Common myeloid progenitor, CD34-positive (primary cell): ENCODE data around the gene SH3GL1.

Experiments used
- CTCF ChIA-PET: fragments of 350-600 bp; sonication (Branson Sonifier 250); formaldehyde crosslinking; loops from one replicate; lab custom pipeline; 2021; ENCODE audit warnings: antibody characterized with exemption; lab: Charles Lee
- POLR2A ChIA-PET: fragments of 350-600 bp; sonication (Branson Sonifier 250); formaldehyde crosslinking; loops from one replicate; lab custom pipeline; 2021; ENCODE audit warnings: antibody characterized with exemption; lab: Charles Lee
- DNase-seq, 3 donors: peaks; one replicate each; pipeline versions ENCODE4 v3.0.0 to v3.0.0-alpha.2; 2013
- H3K27ac ChIP-seq, 2 experiments: 1 replicate in 1 of 2; 2 replicates in 1 of 2; pipeline ENCODE4 v1.7.0; 2013; ENCODE audit warnings: inconsistent platforms in 2 of 2, low read length in 2 of 2, mild to moderate bottlenecking in 2 of 2, low read depth in 1 of 2, moderate library complexity in 1 of 2; ENCODE audit not compliant: severe bottlenecking in 2 of 2, insufficient read depth in 1 of 2, poor library complexity in 1 of 2
- H3K27me3 ChIP-seq, 5 experiments: replicated peaks in 2 of 5; 1 replicate in 3 of 5; 2 replicates in 2 of 5; pipeline versions ENCODE4 v1.6.1 to v1.7.0; 2013; ENCODE audit warnings: low read length in 4 of 5, mild to moderate bottlenecking in 2 of 5, moderate library complexity in 2 of 5, inconsistent platforms in 1 of 5; ENCODE audit not compliant: insufficient read depth in 5 of 5, control insufficient read depth in 4 of 5
- H3K36me3 ChIP-seq, 4 experiments: 1 replicate in 2 of 4; 2 replicates in 2 of 4; pipeline versions ENCODE4 v1.6.1 to v1.7.0; 2013; ENCODE audit warnings: low read length in 3 of 4, control low read depth in 1 of 4, mild to moderate bottlenecking in 1 of 4; ENCODE audit not compliant: control insufficient read depth in 4 of 4, insufficient read depth in 4 of 4
- H3K4me1 ChIP-seq, 4 experiments: 1 replicate in 3 of 4; 2 replicates in 1 of 4; pipeline versions ENCODE4 v1.6.1 to v1.7.1; 2013; ENCODE audit warnings: low read length in 3 of 4, mild to moderate bottlenecking in 3 of 4, control low read depth in 1 of 4, inconsistent platforms in 1 of 4, moderate library complexity in 1 of 4; ENCODE audit not compliant: control insufficient read depth in 4 of 4, insufficient read depth in 4 of 4; ENCODE audit errors: control extremely low read depth in 1 of 4
- H3K4me3 ChIP-seq, 7 experiments: 1 replicate in 4 of 7; 2 replicates in 3 of 7; pipeline versions ENCODE4 v1.5.1 to v1.7.0; 2013; ENCODE audit warnings: mild to moderate bottlenecking in 7 of 7, low read length in 6 of 7, moderate library complexity in 6 of 7, inconsistent platforms in 2 of 7, low read depth in 2 of 7, control low read depth in 1 of 7; ENCODE audit not compliant: insufficient read depth in 4 of 7, control insufficient read depth in 1 of 7; ENCODE audit errors: extremely low read depth in 1 of 7
- H3K9me3 ChIP-seq, 5 experiments: 1 replicate in 4 of 5; 2 replicates in 1 of 5; pipeline versions ENCODE4 v1.6.1 to v1.7.1; 2013; ENCODE audit warnings: low read length in 4 of 5, mild to moderate bottlenecking in 2 of 5, inconsistent platforms in 1 of 5, low read depth in 1 of 5, moderate library complexity in 1 of 5; ENCODE audit not compliant: control insufficient read depth in 4 of 5, insufficient read depth in 2 of 5; ENCODE audit errors: control extremely low read depth in 1 of 5
- WGBS: methylation state at CpG from one replicate; pipeline ENCODE4 v1.1.5; 2013; ENCODE audit not compliant: insufficient coverage; 5-methylcytosine and 5-hydroxymethylcytosine counted together

The SH3GL1 gene

DNA sequence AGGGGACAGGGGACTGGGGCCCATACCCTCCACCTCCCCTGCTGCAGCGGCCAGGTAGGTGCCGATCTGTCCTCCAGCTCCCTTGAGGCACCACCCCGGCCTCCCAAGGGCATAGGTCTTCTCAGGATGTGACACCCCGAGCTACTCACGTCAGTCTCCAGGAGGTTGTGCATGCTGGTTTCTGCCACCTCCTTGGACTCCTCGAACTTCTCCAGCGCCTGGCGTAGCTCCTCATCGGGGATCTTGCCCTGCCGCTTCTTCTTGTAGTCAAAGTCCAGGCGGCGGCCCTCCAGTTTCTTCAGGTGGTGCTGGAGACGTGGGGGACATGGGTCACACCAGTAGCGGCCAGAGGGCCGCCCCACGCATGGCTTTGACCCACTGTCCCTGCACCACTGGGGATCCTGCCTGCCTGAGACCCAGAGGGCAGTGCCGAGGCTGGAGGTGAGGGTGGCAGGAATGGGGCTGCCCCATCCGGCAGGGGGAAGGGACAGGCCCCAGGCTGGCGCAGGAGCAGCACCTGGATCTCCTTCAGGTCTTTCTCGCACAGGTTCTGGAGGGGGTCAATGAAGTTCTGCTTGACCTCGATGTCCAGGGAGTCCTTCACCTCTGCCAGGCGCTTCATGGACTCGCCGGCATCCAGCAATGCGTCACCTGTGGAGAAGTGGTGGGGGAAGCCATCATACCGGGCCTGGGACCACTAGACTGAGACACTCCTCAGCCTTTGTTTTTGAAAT, 36.6 kb downstream of the SH3GL1 start:
- DNase-seq, result no peak
- Histone ChIP-seq H3K27ac (no peak overlapping the region), H3K4me3 (no peak overlapping the region), H3K4me1 (peaks cover 0 to 7% (median 3%) of the 10 kb centered on the region in 4 experiments), H3K9me3 (no peaks in the 10 kb centered on the region), H3K36me3 (peaks cover 3 to 87% (median 53%) of the 10 kb centered on the region in 4 experiments), H3K27me3 (no peaks in the 10 kb centered on the region)
- POLR2A ChIA-PET, result no interaction called here
- CTCF ChIA-PET, result interaction anchor here (0.9 to 1.3 kb wide), 5 partner anchors 9 to 38 kb away, joined by 3 to 4 read pairs (median 4); partner anchors contain the start of gene CHAF1A
- WGBS, result 99% methylated on average over 26 of the region's 26 CpGs

DNA sequence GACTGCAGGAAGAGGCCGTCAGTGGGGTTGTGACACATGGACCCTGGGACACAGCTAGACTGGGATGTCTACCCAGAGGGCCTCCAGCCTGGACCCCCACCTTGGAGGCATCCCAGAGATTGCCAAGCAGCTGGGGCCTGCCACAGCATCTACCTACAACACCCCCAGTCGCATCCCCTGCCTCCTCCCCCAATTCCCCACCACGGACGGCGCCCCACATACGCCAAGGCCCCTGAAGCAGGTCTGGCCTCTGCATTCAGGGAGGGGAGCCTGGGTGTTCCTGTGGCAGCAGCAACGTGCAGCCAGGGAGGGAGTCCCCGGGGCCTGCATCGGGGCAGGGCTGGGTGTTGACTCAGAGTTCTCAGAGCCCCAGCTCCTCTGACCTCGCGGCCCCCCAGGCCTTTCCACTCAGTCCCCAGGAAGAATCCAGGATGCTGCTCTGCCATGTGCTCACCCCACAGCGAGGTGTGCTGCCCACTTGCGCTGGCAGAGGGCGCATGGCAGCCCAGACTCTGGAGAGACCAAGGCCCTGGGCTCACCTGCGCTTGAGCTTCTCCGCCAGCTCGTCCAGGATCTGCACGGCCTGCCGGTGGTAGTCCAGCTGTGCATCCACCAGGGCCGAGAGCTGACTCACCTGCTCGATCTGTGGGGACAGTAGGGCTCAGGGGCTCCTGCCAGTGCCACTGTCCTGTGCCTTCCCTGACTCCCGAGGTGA, 37.4 kb downstream of the SH3GL1 start:
- no peaks in the 10 kb centered on the region for H3K9me3 ChIP-seq
- no peak overlapping the region for H3K27ac ChIP-seq
- peaks cover 3 to 90% (median 57%) of the 10 kb centered on the region in 4 experiments for H3K36me3 ChIP-seq
- 96% methylated on average over 17 of the region's 22 CpGs for WGBS
- no peak for DNase-seq
- no peaks in the 10 kb centered on the region for H3K27me3 ChIP-seq
- H3K4me3 ChIP-seq, result no peak overlapping the region
- CTCF ChIA-PET, result interaction anchor here (0.9 to 1.3 kb wide), 6 partner anchors 9 to 39 kb away, joined by 3 to 11 read pairs (median 4); partner anchors contain the start of gene CHAF1A
- peaks cover 0 to 2% (median under 1%) of the 10 kb centered on the region in 4 experiments for H3K4me1 ChIP-seq
- POLR2A ChIA-PET, result no interaction called here

GRCh38 chr19:4362101-4362828, 38.1 kb downstream of the SH3GL1 start:
- CTCF ChIA-PET, result interaction anchor here (1.0 to 2.3 kb wide), 4 partner anchors 7 to 95 kb away, joined by 3 to 11 read pairs (median 5); no protein-coding TSS in a partner anchor
- H3K27me3 ChIP-seq, result no peaks in the 10 kb centered on the region
- no peaks in the 10 kb centered on the region for H3K9me3 ChIP-seq
- H3K27ac ChIP-seq, result no peak overlapping the region
- POLR2A ChIA-PET, result interaction anchor here (0.6 kb wide), 1 partner anchor 64 kb away, joined by 3 read pairs; no protein-coding TSS in a partner anchor
- H3K4me3 ChIP-seq, result no peak overlapping the region
- no peak for DNase-seq
- peaks cover 3 to 87% (median 60%) of the 10 kb centered on the region in 4 experiments for H3K36me3 ChIP-seq
- H3K4me1 ChIP-seq, result peaks cover 0 to 2% (median 0%) of the 10 kb centered on the region in 4 experiments
- WGBS, result 95% methylated on average over 32 of the region's 32 CpGs

DNA sequence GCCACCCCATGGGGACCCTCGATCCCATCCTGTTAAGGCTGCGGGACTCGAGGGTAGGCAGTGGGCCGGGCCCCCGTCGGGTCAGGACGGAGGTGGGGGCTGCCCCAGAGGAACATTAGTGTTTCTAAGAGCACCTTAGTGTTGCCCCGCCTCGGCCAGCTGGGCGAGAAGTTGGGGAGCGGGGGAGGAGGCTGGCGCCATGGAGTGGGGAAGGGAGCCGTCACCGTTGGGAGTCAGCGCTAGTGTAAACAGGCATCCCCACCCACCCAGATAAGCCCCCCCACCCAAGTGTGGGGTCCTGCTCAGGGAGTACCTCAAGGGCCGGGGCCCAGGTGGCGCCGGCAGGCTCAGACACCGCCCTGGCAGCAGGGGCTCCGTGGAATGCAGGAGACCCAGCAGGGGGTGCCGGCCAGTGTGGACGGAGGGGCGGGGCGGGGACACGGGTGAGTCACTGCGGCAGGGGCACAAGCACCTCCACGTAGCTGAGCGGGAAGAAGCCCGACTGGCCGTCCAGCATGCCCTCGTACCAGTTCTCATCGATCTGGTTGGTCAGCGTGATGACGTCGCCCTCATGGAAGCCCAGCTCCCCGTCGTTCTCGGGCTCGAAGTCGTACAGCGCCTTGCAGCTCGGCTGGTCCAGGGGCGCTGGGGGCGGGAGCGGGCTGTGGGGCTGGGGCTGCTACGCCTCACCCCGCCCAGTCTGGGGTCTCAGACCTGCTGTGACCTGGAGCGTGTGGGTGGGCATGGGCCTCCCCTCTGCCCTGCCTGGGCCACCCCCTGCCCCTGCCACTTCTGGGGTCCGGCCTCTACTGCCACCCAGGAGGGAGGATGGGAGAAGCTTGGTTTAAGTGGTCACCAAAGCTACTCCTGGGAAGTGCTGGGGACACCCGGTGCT, 38.9 kb downstream of the SH3GL1 start:
- DNase-seq, result no peak
- ChIA-PET POLR2A (interaction anchor here (0.6 kb wide), 2 partner anchors 63 to 114 kb away, joined by 3 read pairs; partner anchors contain the start of gene YJU2), CTCF (interaction anchor here (1.0 to 2.3 kb wide), 3 partner anchors 8 to 94 kb away, joined by 3 to 11 read pairs (median 7); no protein-coding TSS in a partner anchor)
- no peaks in the 10 kb centered on the region for H3K9me3 ChIP-seq
- no peak overlapping the region for H3K27ac ChIP-seq
- peaks cover 3 to 88% (median 60%) of the 10 kb centered on the region in 4 experiments for H3K36me3 ChIP-seq
- 95% methylated on average over 41 of the region's 50 CpGs for WGBS
- peaks cover 0 to 2% (median 0%) of the 10 kb centered on the region in 4 experiments for H3K4me1 ChIP-seq
- no peaks in the 10 kb centered on the region for H3K27me3 ChIP-seq
- H3K4me3 ChIP-seq, result no peak overlapping the region

GRCh38 chr19:4360641-4361151, 39.7 kb downstream of the SH3GL1 start:
- Histone ChIP-seq H3K4me1 (peaks cover 0 to 2% (median 0%) of the 10 kb centered on the region in 4 experiments), H3K27me3 (no peaks in the 10 kb centered on the region), H3K9me3 (no peaks in the 10 kb centered on the region), H3K36me3 (peaks cover 0 to 86% (median 58%) of the 10 kb centered on the region in 4 experiments), H3K4me3 (no peak overlapping the region), H3K27ac (no peak overlapping the region)
- WGBS, result 92% methylated on average over 12 of the region's 12 CpGs
- DNase-seq, result no peak
- POLR2A ChIA-PET, result interaction anchor here (0.6 kb wide), 1 partner anchor 114 kb away, joined by 3 read pairs; the partner anchor contains the start of gene YJU2
- CTCF ChIA-PET, result interaction anchor here (2.3 kb wide), 1 partner anchor 94 kb away, joined by 7 read pairs; no protein-coding TSS in a partner anchor
